ENCODE data around the gene TOMM70. TPM values are rescaled to one million over a fixed set of nuclear protein-coding genes. Genes with fewer than 3 reads are reported as not detected.

TOMM70 gene
- polyA plus RNA-seq, 1 donor from 2014 or later = 110 TPM

GRCh38 chr3:100395679-100396431, 5.0 kb downstream of the TOMM70 start:
- no peaks in the 10 kb centered on the region for H3K36me3 ChIP-seq (ENCODE audit: insufficient read depth, low read length)
- TF ChIP-seq REST (IDR thresholded peaks at IDR 0.05; ENCODE audit: borderline replicate concordance) (no peak), EZH2 (IDR thresholded peaks at IDR 0.05; ENCODE audit: borderline replicate concordance, insufficient read depth, low read length, poor library complexity, severe bottlenecking) (no peak), RAD21 (conservative IDR thresholded peaks at IDR 0.05) (no peak), EP300 (conservative IDR thresholded peaks at IDR 0.05; ENCODE audit: poor library complexity, severe bottlenecking) (no peak), POLR2AphosphoS5 (IDR thresholded peaks at IDR 0.05) (no peak), MXI1 (conservative IDR thresholded peaks at IDR 0.05; ENCODE audit: poor library complexity, severe bottlenecking) (no peak), TAF1 (IDR thresholded peaks at IDR 0.05; ENCODE audit: low read depth) (no peak), SMC3 (conservative IDR thresholded peaks at IDR 0.05; ENCODE audit: poor library complexity) (no peak)
- TF ChIP-seq, protein P1, sequence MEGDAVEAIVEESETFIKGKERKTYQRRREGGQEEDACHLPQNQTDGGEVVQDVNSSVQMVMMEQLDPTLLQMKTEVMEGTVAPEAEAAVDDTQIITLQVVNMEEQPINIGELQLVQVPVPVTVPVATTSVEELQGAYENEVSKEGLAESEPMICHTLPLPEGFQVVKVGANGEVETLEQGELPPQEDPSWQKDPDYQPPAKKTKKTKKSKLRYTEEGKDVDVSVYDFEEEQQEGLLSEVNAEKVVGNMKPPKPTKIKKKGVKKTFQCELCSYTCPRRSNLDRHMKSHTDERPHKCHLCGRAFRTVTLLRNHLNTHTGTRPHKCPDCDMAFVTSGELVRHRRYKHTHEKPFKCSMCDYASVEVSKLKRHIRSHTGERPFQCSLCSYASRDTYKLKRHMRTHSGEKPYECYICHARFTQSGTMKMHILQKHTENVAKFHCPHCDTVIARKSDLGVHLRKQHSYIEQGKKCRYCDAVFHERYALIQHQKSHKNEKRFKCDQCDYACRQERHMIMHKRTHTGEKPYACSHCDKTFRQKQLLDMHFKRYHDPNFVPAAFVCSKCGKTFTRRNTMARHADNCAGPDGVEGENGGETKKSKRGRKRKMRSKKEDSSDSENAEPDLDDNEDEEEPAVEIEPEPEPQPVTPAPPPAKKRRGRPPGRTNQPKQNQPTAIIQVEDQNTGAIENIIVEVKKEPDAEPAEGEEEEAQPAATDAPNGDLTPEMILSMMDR (IDR thresholded peaks at IDR 0.05; ENCODE audit: poor library complexity, severe bottlenecking) = no peak
- H3F3A ChIP-seq (ENCODE audit: insufficient read depth, low read length, poor library complexity, severe bottlenecking) = peaks cover 4% of the 10 kb centered on the region
- H3K27me3 ChIP-seq (ENCODE audit: insufficient read depth, low read depth, low read length) = no peaks in the 10 kb centered on the region
- H3K4me3 ChIP-seq (ENCODE audit: low read length) = no peak overlapping the region
- no peak overlapping the region for H3K4me2 ChIP-seq (ENCODE audit: low read length)
- no peaks in the 10 kb centered on the region for H3K9me2 ChIP-seq (ENCODE audit: insufficient read depth, low read length)
- H3K9ac ChIP-seq (ENCODE audit: low read length) = no peak overlapping the region
- no peaks in the 10 kb centered on the region for H3K9me3 ChIP-seq (ENCODE audit: low read length)
- no peaks in the 10 kb centered on the region for H4K20me1 ChIP-seq (ENCODE audit: insufficient read depth)
- H2AFZ ChIP-seq (ENCODE audit: low read depth, low read length) = no peak overlapping the region
- peaks cover 63% of the 10 kb centered on the region for H3K79me2 ChIP-seq (replicated peaks; ENCODE audit: insufficient read depth, low read length)
- H3K27ac ChIP-seq (ENCODE audit: low read length) = no peak overlapping the region

GRCh38 chr3:100389025-100389424, 11.9 kb downstream of the TOMM70 start:
- H3F3A ChIP-seq (ENCODE audit: insufficient read depth, low read length, poor library complexity, severe bottlenecking) = no peaks in the 10 kb centered on the region
- H3K79me2 ChIP-seq (replicated peaks; ENCODE audit: insufficient read depth, low read length) = peaks cover 37% of the 10 kb centered on the region
- no peak overlapping the region for H3K9ac ChIP-seq (ENCODE audit: low read length)
- no peaks in the 10 kb centered on the region for H3K9me2 ChIP-seq (ENCODE audit: insufficient read depth, low read length)
- H3K4me2 ChIP-seq (ENCODE audit: low read length) = no peak overlapping the region
- H3K4me3 ChIP-seq (ENCODE audit: low read length) = no peak overlapping the region
- H3K27ac ChIP-seq (ENCODE audit: low read length) = no peak overlapping the region
- no peaks in the 10 kb centered on the region for H4K20me1 ChIP-seq (ENCODE audit: insufficient read depth)
- no peaks in the 10 kb centered on the region for H3K9me3 ChIP-seq (ENCODE audit: low read length)
- H3K27me3 ChIP-seq (ENCODE audit: insufficient read depth, low read depth, low read length) = no peaks in the 10 kb centered on the region
- TF ChIP-seq TAF1 (IDR thresholded peaks at IDR 0.05; ENCODE audit: low read depth) = no peak
- TF ChIP-seq RAD21 (conservative IDR thresholded peaks at IDR 0.05) = no peak
- TF ChIP-seq REST (IDR thresholded peaks at IDR 0.05; ENCODE audit: borderline replicate concordance) = no peak
- no peak for TF ChIP-seq MXI1 (conservative IDR thresholded peaks at IDR 0.05; ENCODE audit: poor library complexity, severe bottlenecking)
- TF ChIP-seq POLR2AphosphoS5 (IDR thresholded peaks at IDR 0.05) = no peak
- TF ChIP-seq EP300 (conservative IDR thresholded peaks at IDR 0.05; ENCODE audit: poor library complexity, severe bottlenecking) = no peak
- TF ChIP-seq SMC3 (conservative IDR thresholded peaks at IDR 0.05; ENCODE audit: poor library complexity) = no peak
- TF ChIP-seq EZH2 (IDR thresholded peaks at IDR 0.05; ENCODE audit: borderline replicate concordance, insufficient read depth, low read length, poor library complexity, severe bottlenecking) = no peak
- TF ChIP-seq, protein P1 (IDR thresholded peaks at IDR 0.05; ENCODE audit: poor library complexity, severe bottlenecking) = no peak
- no peak overlapping the region for H2AFZ ChIP-seq (ENCODE audit: low read depth, low read length)
- peaks cover 8% of the 10 kb centered on the region for H3K36me3 ChIP-seq (ENCODE audit: insufficient read depth, low read length)
